Activated naive CD4-positive, alpha-beta T cell treated with anti-CD3 and anti-CD28 coated beads for 36 hours (primary cell): ENCODE results near the gene ACAP2. TPM values are rescaled to one million over a fixed set of nuclear protein-coding genes. Genes with fewer than 3 reads are reported as not detected.
"Not testable (repeated sequence)": the region's sequence is repeated elsewhere in the genome, so short reads cannot be mapped to it uniquely, and the experiment has no call there.

ENCODE experiments used
- CTCF ChIA-PET: fragments of 350-600 bp; sonication (Branson Sonifier 250); formaldehyde crosslinking; loops from one replicate; lab custom pipeline; 2021; ENCODE audit warnings: antibody characterized with exemption; lab: Charles Lee
- DNase-seq: peaks from one replicate; pipeline ENCODE4 v3.0.0-alpha.2; 2020
- H3K27ac Mint-ChIP-seq: one replicate; pipeline ENCODE4 v1.8.0; 2021; ENCODE audit warnings: mild to moderate bottlenecking, mixed read lengths
- H3K27me3 Mint-ChIP-seq: one replicate; pipeline ENCODE4 v1.8.0; 2021; ENCODE audit warnings: low read depth, mixed read lengths
- H3K36me3 Mint-ChIP-seq: one replicate; pipeline ENCODE4 v1.8.0; 2021; ENCODE audit warnings: low read depth, mixed read lengths
- H3K4me1 Mint-ChIP-seq: one replicate; pipeline ENCODE4 v1.8.0; 2021; ENCODE audit warnings: low read depth, mixed read lengths
- H3K4me3 Mint-ChIP-seq: one replicate; pipeline ENCODE4 v1.8.0; 2021; ENCODE audit warnings: mild to moderate bottlenecking, moderate library complexity, mixed read lengths
- H3K9me3 Mint-ChIP-seq: one replicate; pipeline ENCODE4 v1.8.0; 2021; ENCODE audit warnings: mixed read lengths
- intact Hi-C: fragments of 100-400 bp; cut with micrococcal nuclease; formaldehyde crosslinking; loops from one replicate; pipeline ENCODE4 v1.15.1; 2023
- total RNA-seq, 2 experiments: library from RNA; stranded (reverse); gene quantifications; one replicate each; pipeline ENCODE4 v1.2.3, GENCODE V29; 2021

Gene ACAP2
- total RNA-seq, 2 experiments from 2014 or later, result 37.9 to 42.1 TPM

DNA sequence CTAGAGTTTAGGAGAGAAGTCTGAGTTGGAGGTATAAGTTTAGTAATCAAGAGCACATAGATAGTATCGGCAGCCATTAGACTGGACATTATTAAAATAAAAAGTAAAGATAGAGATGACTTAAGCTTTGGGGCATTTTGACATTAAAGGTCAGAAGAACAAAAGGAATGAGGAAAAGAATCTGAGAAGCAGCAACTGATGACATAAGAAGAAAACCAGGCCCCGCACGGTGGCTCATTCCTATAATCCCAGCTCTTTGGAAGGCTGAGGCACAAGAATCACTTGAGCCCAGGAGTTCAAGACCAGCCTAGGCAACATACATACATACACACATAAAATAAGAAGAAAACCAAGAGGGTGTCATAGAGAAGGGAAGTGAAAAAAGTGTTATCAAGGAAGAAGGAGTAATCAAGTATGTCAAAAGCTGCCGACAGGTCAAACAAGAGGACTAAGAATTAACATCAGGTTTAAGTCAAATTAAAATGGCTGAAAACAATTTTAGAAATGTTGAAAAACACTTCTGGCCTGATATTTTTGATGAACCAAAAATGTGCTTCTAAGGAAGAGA lies 38.9 kb downstream of the ACAP2 start:
- DNase-seq, result no peak
- no peaks in the 10 kb centered on the region for H3K27me3 Mint-ChIP-seq
- CTCF ChIA-PET, result no interaction called here
- no peak overlapping the region for H3K4me3 Mint-ChIP-seq
- H3K27ac Mint-ChIP-seq, result no peak overlapping the region
- peaks cover 48% of the 10 kb centered on the region for H3K4me1 Mint-ChIP-seq
- H3K36me3 Mint-ChIP-seq, result peaks cover 8% of the 10 kb centered on the region
- H3K9me3 Mint-ChIP-seq, result no peaks in the 10 kb centered on the region
- intact Hi-C loops, result no loop called here

DNA sequence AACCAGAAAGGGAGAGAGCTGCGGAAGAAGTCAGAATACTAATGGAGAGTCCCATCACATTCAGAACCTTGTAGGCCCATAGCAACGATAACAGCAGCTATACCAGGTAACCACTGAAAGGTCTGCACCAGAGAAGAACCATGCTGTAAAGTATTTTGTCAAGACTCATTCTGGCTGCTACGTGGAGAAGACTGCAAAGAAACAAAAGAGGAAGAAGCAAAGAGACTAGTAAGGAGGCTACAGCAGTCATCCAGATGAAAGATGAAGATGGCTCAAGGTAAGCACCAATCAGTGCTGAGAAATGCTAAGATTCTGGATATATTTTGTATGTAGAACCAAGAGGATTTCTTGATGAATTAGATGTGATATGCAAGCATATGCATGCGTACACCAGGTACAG lies 39.6 kb downstream of the ACAP2 start:
- Mint-ChIP-seq H3K4me3 (no peak overlapping the region), H3K9me3 (no peaks in the 10 kb centered on the region), H3K27ac (no peak overlapping the region), H3K4me1 (peaks cover 46% of the 10 kb centered on the region), H3K27me3 (no peaks in the 10 kb centered on the region), H3K36me3 (peaks cover 6% of the 10 kb centered on the region)
- intact Hi-C loops, result no loop called here
- no peak for DNase-seq
- CTCF ChIA-PET, result no interaction called here

DNA sequence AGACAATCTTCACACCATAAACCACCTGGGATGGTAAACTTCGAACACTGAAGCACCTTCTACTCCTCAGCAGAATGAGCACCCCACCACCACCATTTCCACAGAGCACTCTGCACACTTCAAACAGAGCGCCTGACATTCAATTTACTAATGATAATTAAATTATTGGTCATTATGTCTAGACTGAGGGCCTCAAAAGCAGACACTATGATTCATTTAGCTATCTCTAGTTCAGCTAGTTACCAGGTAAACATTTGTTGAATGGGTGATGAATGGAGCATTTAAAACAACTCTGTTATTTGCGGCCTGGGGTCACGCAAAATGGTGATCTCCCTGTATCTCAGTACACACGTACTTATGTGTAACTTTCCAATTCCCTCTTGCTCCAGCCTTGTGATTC lies 40.9 kb downstream of the ACAP2 start:
- Mint-ChIP-seq H3K36me3 (peaks cover 6% of the 10 kb centered on the region), H3K4me3 (no peak overlapping the region), H3K9me3 (no peaks in the 10 kb centered on the region), H3K4me1 (peaks cover 44% of the 10 kb centered on the region), H3K27me3 (no peaks in the 10 kb centered on the region), H3K27ac (no peak overlapping the region)
- intact Hi-C loops, result no loop called here
- no peak for DNase-seq
- CTCF ChIA-PET, result no interaction called here

DNA sequence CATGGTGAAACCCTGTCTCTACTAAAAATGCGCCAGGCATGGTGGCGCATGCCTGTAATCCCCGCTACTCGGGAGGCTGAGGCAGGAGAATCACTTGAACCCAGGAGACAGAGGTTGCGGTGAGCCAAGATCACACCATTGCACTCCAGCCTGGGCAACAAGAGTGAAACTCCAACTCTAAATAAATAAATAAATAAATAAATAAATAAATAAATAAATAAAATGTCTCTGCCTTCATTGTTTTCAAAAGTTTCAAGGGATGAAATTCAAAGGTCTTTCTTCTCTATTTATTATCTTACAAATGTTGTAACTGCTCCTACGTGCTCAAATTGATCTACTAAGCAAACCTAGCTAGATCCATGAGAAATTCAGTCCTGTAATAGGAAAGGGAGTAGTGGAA lies 44.4 kb downstream of the ACAP2 start:
- intact Hi-C loops, DNase-seq, H3K36me3 Mint-ChIP-seq, H3K4me3 Mint-ChIP-seq, H3K27ac Mint-ChIP-seq, H3K27me3 Mint-ChIP-seq, H3K9me3 Mint-ChIP-seq: not testable (repeated sequence)
- peaks cover 42% of the 10 kb centered on the region for H3K4me1 Mint-ChIP-seq
- CTCF ChIA-PET, result interaction anchor here (0.5 kb wide), 1 partner anchor 106 kb away, joined by 5 read pairs; no protein-coding TSS in a partner anchor

DNA sequence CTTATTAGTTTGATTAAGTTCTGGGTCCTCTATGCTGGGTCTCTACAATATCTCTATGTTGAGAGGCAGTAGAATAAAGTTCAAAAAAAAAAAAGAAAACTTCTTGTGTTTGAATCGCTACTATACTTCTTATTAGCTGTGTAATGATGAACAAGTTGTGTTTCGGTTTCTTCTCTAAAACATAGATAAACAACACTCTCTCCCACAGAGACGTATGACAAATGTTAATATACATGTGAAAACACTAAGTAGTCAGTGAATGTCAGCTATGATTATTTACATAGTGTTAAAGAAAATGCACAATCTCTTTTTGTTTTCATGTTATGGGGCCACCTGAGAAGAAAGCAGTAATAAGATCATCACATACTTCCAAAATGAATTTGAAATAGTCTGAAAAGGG lies 45.3 kb downstream of the ACAP2 start:
- no peaks in the 10 kb centered on the region for H3K27me3 Mint-ChIP-seq
- intact Hi-C loops, result no loop called here
- DNase-seq, result no peak
- no peak overlapping the region for H3K27ac Mint-ChIP-seq
- no peak overlapping the region for H3K4me3 Mint-ChIP-seq
- H3K4me1 Mint-ChIP-seq, result peaks cover 46% of the 10 kb centered on the region
- no peaks in the 10 kb centered on the region for H3K9me3 Mint-ChIP-seq
- CTCF ChIA-PET, result no interaction called here
- H3K36me3 Mint-ChIP-seq, result no peaks in the 10 kb centered on the region

DNA sequence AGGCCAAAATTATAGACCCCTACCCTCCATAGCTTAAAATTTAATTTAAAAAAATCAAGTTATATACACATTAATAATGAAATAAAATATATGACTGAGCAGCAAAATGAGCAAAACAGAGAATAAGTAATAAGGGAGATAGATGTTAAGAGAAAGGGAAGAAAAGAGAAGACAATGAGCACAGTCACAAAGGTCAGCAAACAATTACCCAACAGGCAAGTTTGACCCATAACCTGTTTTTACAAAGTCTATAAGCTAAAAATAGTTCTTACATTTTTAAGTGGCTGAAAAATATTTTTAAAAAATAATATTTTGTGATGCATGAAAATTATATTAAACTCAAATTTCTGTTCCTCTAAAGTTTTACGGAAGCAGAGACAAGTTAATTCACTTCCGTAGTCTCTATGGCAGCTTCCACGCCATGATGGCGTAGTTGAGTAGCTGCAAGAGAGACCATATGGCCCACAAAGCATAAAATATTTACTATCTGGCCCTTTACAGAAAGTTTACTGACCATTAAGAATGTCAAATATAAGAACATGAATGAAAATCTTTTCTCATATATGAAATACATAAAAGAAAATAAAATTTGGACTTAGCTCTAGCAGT lies 47.5 kb downstream of the ACAP2 start:
- H3K36me3 Mint-ChIP-seq, result no peaks in the 10 kb centered on the region
- H3K9me3 Mint-ChIP-seq, result no peaks in the 10 kb centered on the region
- no peaks in the 10 kb centered on the region for H3K27me3 Mint-ChIP-seq
- peaks cover 36% of the 10 kb centered on the region for H3K4me1 Mint-ChIP-seq
- no peak overlapping the region for H3K4me3 Mint-ChIP-seq
- DNase-seq, result no peak
- CTCF ChIA-PET, result interaction anchor here (1.0 to 1.2 kb wide), 2 partner anchors 13 to 124 kb away, joined by 3 to 4 read pairs; partner anchors contain the start of gene XXYLT1
- intact Hi-C loops, result no loop called here
- no peak overlapping the region for H3K27ac Mint-ChIP-seq

DNA sequence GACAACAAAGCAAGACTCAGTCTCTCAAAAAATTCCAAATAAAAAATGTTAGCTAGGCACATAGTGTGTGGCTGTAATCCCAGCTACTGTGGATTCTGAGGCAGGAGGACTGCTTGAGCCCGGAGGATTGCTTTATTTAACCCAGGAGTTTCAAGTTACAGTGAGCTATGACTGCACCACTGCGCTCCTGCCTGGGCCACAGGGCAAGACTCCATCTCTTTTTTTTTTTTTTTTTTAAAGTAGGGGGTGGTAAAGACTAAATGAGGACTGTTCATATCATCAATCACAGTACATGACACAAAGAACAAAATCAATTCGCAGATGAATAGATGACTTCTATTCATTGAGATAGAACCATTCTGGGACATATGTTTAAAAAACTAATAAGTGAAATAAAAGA lies 48.1 kb downstream of the ACAP2 start:
- no peaks in the 10 kb centered on the region for H3K27me3 Mint-ChIP-seq
- H3K36me3 Mint-ChIP-seq, result no peaks in the 10 kb centered on the region
- H3K27ac Mint-ChIP-seq, result no peak overlapping the region
- H3K4me1 Mint-ChIP-seq, result peaks cover 34% of the 10 kb centered on the region
- no peak for DNase-seq
- CTCF ChIA-PET, result interaction anchor here (1.2 kb wide), 1 partner anchor 13 kb away, joined by 4 read pairs; no protein-coding TSS in a partner anchor
- intact Hi-C loops, result no loop called here
- no peaks in the 10 kb centered on the region for H3K9me3 Mint-ChIP-seq
- no peak overlapping the region for H3K4me3 Mint-ChIP-seq

DNA sequence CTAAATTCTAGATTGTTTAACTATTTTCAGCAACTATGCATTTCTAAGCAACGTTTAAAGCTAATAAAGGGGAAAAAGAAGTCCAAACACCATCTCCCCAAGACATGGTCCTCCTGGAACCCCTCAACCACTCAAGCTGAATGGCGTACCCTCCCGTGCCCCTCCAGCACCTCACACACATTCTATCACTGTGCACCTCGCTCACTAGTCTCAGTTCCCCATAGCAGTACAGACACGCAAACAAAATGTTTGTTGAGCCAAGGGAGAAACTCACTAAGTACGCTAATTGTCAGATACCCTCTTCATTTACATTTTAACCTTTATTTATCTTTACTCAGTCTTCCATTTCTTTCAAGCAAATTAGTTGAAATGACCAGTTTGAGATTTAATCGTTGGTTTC lies 48.8 kb downstream of the ACAP2 start:
- CTCF ChIA-PET, result no interaction called here

DNA sequence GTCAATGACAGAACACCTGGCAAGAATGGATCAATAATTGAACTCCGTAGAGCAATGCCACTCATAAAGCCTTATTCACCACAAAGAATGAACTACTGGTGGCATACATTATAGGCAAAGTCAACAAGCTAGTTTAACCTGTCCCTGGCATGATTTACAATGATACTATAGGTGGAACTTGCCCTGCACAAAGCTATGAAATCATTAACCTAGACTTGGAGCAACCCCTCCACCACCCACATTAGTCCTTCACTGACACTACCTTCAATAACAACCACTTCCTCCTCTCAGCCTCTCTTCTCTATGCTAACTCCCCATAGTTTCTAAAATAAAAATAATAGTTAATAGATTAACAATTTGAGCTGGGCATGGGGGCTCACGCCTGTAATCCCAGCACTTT lies 54.4 kb downstream of the ACAP2 start:
- Mint-ChIP-seq H3K27ac (no peak overlapping the region), H3K4me1 (peaks cover 11% of the 10 kb centered on the region), H3K36me3 (no peaks in the 10 kb centered on the region), H3K9me3 (no peaks in the 10 kb centered on the region), H3K27me3 (no peaks in the 10 kb centered on the region), H3K4me3 (no peak overlapping the region)
- DNase-seq, result no peak
- CTCF ChIA-PET, result interaction anchor here (0.6 kb wide), 1 partner anchor 8 kb away, joined by 6 read pairs; no protein-coding TSS in a partner anchor
- intact Hi-C loops, result no loop called here

More for the DNA sequence above, 48.8 kb downstream of the ACAP2 start:
- Mint-ChIP-seq H3K4me3 (no peak overlapping the region), H3K27ac (no peak overlapping the region), H3K36me3 (no peaks in the 10 kb centered on the region), H3K27me3 (no peaks in the 10 kb centered on the region), H3K4me1 (peaks cover 29% of the 10 kb centered on the region), H3K9me3 (no peaks in the 10 kb centered on the region)
- intact Hi-C loops, result no loop called here
- DNase-seq, result no peak

DNA sequence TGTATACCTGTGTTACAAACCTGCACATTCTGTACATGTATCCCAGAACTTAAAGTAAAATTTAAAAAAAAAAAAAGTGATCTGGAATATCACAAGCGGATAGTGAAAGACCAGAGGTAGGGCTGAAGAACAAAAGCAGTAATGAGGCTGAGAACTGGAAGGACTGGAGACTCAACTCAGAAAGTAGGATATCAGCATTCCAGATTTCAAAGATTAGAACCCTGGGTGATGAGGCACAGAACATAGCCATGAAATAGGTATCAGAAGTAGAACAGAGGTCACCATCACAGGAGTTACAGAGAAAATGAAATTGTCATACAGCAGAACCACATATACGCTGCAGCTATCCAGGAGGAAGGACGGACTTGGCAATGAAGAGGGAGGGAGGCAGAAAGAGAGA lies 56.1 kb downstream of the ACAP2 start:
- H3K9me3 Mint-ChIP-seq, result no peaks in the 10 kb centered on the region

DNA sequence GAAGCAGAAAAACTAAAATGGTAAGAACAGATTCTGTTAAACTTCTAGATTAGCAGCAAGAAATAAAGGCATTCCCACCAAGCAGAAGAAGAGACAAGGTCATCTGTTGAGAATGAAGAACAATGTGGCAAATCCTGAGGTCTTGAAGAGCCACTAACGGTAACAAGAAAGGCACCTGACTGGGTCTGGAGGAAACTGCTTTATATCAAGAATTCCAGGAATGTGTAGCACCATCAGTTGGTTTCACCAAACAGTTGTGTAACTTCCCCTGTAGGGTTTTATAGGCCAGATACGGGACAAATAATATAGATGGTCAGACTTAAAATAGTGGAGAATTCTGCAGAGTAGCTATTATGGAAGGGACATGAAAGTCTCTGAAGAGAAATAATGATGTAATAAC lies 57.3 kb downstream of the ACAP2 start:
- no peak for DNase-seq
- no peaks in the 10 kb centered on the region for H3K9me3 Mint-ChIP-seq
- no peak overlapping the region for H3K27ac Mint-ChIP-seq
- H3K4me3 Mint-ChIP-seq, result no peak overlapping the region
- CTCF ChIA-PET, result no interaction called here
- intact Hi-C loops, result no loop called here
- H3K4me1 Mint-ChIP-seq, result peaks cover 11% of the 10 kb centered on the region
- no peaks in the 10 kb centered on the region for H3K27me3 Mint-ChIP-seq
- H3K36me3 Mint-ChIP-seq, result peaks cover 3% of the 10 kb centered on the region

More for the DNA sequence above, 56.1 kb downstream of the ACAP2 start:
- intact Hi-C loops, result no loop called here
- no peaks in the 10 kb centered on the region for H3K36me3 Mint-ChIP-seq
- DNase-seq, result no peak
- CTCF ChIA-PET, result no interaction called here
- no peak overlapping the region for H3K4me3 Mint-ChIP-seq
- no peak overlapping the region for H3K27ac Mint-ChIP-seq
- peaks cover 11% of the 10 kb centered on the region for H3K4me1 Mint-ChIP-seq
- no peaks in the 10 kb centered on the region for H3K27me3 Mint-ChIP-seq

DNA sequence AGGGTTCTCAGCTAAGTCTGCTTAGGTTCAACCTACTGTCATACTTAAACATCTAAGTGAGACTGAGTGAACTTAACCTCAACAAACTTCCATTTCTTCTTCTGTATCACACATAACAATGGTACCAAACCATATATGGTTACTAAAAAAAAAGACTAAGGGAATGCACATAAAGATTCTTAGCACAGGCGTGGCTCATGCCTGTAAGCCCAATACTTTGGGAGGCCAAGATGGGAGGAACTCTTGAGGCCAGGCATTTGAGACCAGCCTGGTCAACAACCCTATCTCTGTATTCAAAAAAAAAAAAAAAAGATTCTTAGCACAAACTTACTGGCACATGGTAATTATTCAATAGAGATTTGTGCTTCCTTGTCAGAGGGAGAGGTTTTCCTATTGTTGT lies 57.9 kb downstream of the ACAP2 start:
- peaks cover 3% of the 10 kb centered on the region for H3K36me3 Mint-ChIP-seq
- no peaks in the 10 kb centered on the region for H3K9me3 Mint-ChIP-seq
- intact Hi-C loops, result no loop called here
- peaks cover 11% of the 10 kb centered on the region for H3K4me1 Mint-ChIP-seq
- no peak overlapping the region for H3K27ac Mint-ChIP-seq
- no peak overlapping the region for H3K4me3 Mint-ChIP-seq
- DNase-seq, result no peak
- CTCF ChIA-PET, result no interaction called here
- no peaks in the 10 kb centered on the region for H3K27me3 Mint-ChIP-seq

DNA sequence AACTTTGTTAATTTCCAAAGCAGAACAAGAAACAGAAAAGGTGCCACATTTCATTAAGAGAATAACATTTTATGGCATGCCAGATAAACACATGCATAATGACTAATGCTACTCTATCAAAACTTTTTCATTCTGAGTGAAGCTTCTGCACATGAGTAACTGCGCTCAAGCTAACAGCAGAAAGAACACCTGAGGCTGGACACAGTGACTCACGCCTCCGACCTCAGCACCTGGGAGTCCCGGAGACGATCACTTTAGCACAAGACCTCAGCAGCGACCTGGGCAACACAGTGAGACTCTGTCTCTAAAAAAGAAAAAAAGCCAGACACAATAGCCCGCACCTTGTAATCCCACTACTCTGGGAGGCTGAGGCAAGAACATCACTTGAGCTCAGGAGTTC lies 70.6 kb downstream of the ACAP2 start:
- H3K27me3 Mint-ChIP-seq, result no peaks in the 10 kb centered on the region
- H3K27ac Mint-ChIP-seq, result no peak overlapping the region
- no peaks in the 10 kb centered on the region for H3K4me1 Mint-ChIP-seq
- intact Hi-C loops, result no loop called here
- H3K4me3 Mint-ChIP-seq, result no peak overlapping the region
- DNase-seq, result no peak
- H3K9me3 Mint-ChIP-seq, result no peaks in the 10 kb centered on the region
- CTCF ChIA-PET, result interaction anchor here (0.7 kb wide), 1 partner anchor 181 kb away, joined by 3 read pairs; no protein-coding TSS in a partner anchor
- peaks cover 19% of the 10 kb centered on the region for H3K36me3 Mint-ChIP-seq
